Kidney tubule cell (primary cell): ENCODE data around the gene LAGE3.
A peak's percentile ranks its signal among the peaks of the same experiment; 100 is the strongest.

Source experiments
- DNase-seq: peaks from one replicate; pipeline ENCODE4 v3.0.0-alpha.2; 2018; ENCODE audit warnings: low spot score

Gene LAGE3

DNA sequence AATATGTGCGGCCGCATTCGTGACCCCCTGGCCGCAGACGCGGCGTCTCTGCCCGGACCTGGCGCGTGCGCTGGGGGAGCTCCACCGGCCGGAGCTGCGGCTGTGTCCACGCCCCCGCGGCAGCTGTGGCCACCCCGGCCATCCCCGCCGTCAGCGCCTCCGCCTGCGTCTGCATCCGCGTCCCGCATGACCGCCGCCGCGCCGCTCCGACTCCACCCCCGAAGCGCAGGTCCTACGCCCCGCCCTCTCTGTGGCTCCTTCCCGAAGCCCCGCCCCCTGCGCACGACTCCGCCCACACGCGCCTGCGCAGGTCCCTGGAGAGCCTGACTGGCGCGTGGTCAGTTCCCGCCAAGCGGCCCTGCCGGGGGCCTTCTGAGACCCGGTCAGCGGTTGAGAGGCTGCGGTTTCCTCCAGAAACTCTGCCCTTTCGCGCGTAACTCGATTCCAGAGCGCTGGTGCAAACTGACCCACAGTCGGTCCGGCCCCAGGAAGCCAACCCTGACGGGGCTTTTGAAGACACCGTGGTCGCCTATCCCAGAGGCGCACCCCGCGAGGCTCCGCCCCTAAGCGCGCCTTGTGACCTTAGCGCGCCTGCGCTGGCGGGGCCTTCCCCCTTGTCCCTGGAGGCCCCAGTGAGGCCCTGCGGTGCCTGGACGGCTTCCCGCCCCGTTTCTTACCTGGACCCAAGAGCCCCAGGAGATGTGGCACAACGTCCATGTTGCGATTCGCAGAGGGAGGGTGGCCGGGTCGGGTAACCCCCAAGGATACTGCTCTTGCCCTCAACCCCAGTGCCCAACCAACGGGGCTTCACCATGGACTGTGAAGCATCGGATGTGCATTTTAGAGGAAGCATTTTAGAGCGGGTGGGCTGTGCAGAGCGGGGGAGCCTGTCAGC is at the start of gene LAGE3:
LAGE3 (minus strand) TSS at position 554 of the 895 bp plus-strand sequence; CDS start at position 188, 366 bp downstream.
- DNase-seq, result peak; percentile 88

DNA sequence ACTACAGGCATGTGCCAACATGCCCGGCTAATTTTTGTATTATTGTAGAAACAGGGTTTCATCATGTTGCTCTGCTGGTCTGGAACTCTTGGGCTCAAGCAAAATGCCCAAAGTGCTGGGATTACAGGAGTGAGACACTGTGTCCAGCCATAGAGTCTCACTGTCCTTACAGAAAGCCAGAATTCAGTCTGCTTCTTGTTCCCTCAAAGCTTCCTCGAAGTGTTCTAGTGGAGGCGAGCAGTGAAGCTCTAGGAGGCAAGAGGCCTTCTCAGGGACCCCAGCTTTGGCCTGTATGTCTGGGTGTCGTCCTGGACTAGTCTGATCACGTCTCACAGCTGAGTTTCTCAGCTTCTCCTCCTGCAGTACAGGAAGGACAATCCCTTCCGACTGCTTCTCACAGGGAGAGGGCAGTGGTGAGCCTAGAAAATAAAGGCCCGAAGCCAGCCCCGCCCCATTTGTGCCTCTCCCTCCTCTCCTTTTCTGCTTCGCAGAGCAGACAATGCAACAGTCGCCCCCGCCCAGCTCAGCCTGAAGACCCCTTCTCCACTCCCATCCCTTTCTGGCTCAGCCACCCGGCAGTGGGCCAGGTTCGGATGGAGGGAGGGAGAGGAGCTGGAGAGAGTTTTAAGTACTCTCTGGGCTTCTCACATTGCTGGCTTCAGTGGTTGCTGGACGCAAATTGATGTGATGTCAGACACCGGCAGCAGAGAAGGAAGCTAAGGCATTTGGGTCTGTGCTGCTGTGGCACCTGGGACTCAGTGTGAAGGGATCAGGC is 48.0 kb upstream of the LAGE3 start:
- DNase-seq, result peak; percentile 76

- no peak for DNase-seq
These were observed 46.8 kb upstream of the LAGE3 start for GRCh38 chrX:154525606-154526490.

DNA sequence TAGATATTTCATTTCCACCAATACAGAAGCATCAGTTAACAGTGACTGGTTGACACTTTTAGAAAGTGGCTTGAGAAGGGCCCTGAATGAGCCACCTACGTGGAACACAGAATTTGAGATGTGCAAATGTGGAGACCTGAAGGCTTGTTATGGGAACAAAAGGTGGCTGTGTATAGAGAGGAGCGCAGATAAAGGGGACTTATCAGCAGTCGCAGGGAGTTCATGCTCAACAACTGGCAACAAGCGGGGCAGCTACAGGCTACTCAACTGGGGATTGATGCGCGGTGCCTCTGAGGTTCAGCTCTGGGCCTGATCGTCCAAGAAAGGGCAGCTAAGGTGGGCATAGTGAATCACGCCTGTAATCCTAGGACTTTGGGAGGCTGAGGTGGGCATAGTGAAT is 40.3 kb upstream of the LAGE3 start:
- DNase-seq, result no peak

GRCh38 chrX:154517101-154517781 is 38.2 kb upstream of the LAGE3 start:
- DNase-seq, result no peak

DNA sequence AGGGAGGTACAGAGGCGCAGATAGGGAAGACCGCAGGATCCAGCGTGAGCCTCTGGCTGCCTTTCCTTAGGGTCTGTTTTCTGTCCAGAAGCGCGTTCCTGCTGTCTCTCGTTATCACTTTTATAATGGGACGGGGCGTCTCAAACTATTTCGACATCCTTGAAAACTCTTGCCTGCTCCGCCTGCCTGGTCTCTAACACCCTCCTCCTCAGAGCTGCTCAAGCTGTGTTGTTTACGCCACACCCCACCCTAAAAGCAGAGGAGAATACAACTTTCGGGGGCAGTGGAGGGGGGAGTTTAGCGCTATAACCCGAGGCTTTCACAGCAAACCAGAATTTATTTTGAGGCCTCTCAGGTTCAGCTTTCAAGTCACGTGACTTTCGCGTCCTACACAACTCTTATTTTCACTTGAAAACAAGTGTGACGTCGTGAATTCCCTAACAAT is 37.6 kb upstream of the LAGE3 start:
- DNase-seq, result peak; percentile 5

DNA sequence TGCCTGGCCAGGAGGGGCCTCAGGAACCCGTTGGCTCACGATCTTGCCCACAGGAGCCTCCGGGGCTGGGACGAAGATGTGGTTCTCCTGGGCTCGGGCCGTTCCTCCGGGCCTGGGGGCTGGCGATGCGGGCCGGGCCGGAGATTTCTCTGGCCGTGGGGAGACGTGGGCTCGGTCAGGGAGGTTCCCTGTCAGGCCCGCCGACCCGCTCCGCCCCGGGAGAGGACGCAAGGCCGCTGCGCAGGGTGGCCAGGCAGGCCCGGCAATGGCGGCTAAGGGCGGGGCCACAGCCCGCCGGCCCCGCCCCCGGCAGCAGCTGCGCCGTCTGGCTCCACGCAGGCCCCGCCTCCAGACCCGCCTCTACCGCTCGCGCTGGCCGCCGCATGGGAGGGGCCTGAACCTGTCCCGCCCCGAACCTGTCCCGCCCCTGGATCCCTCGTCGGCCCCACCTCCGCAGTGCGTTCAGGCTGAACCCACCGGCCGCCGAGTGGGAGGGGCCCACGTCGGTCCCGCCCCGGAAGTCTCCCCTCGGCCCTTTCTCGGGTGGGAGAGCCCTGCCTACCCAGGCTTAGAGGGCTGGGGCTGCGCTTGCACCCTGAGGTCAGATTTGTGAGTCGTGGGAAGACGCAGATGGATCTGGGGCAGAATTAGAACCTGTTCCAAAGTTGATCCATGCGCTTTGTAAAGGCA is 37.0 kb upstream of the LAGE3 start, which contains the start of gene FAM3A:
FAM3A (minus strand) TSS at position 267 of the 690 bp plus-strand sequence. CDS start 460 bp downstream, outside the sequence.
- peak; percentile 90 for DNase-seq

DNA sequence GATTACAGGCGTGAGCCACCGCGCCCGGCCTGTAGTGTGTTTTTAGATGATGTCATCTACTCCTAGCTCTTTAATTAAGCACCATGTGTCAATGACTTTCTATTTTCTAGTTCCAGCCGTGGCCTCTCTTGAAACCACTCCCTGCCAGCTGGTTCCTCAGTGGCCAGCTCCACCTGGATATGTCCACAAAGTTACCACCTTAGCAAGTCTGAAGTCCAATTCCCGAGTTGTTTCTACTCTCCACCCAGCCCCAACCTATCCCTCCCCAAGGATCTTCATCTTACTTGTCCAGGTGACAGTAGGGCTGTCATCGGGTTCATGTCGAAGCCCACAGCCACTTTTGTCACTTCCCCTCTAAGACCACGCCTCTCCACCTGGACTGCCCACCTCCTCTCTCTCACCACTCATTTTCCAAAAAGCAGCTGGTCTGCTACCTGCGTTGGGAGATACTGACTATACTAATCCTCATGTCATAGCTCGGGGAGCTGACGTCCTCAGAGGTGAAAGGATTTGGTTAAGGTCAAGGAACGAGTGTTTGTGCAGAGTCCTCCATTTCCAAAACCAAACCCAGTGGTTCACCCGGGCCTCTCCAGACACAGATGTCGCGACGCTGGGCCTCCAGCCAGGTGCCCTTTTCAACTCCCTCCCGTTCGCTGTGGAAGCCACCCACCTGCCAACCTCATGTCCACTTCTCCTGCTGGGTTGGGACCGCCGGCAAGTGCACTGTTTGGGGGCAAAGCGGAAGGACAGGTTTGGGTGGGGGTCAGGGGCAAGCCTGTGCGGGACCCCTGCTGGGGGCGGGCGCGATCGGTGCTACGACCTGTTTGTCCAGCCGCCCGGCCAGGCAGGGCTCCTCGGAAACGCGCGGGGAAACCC is 36.2 kb upstream of the LAGE3 start:
- peak; percentile 17 for DNase-seq

GRCh38 chrX:154513716-154514115 is 34.6 kb upstream of the LAGE3 start:
- no peak for DNase-seq

DNA sequence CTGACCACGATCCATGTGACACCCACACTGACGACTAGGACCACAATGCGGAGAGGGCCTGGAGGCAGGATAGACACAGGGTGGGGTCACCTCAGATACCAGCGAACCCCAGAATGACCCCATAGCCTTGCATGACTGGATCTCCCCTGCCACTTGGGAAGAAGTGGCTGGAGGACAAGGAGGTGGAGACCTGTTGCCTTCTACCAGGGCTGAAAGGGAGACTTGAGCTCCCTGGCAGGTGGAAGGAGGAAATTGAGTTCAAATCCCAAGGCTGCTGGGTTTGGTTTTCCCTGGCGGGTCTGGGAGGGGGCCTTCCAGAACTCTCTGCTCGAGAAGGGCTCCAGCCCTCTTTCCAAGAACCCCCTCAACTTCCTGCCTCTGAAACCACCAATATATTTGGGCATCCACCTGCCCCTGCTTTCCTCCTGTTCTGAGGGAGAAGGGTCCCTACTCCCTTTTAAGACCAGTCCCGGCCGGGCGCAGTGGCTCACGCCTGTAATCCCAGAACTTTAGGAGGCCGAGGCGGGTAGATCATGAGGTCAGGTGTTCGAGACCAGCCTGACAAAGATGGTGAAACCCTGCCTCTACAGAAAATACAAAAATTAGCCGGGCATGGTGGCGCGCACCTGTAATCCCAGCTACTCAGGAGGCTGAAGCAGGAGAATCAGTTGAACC is 33.9 kb upstream of the LAGE3 start:
- DNase-seq, result no peak

- DNase-seq, result no peak
These were observed 32.7 kb upstream of the LAGE3 start for GRCh38 chrX:154511761-154512160.

DNA sequence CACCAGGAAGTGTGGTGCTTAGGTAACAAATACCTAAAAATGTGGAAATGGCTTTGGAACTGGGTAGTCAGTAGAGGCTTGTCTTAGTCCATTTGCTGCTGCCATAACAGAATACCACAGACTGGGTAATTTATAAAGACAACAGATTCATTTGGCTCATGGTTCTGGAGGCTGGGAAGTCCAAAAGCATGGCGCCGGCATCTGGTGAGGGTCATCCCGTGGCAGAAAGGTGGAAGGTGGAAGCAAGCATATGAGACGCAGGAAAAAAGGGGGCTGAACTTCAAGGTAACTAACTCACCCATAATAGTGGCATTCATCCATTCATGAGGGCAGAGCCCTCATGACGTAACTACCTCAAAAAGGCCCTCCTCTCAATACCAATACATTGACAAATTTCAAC is 30.4 kb upstream of the LAGE3 start:
- no peak for DNase-seq

DNA sequence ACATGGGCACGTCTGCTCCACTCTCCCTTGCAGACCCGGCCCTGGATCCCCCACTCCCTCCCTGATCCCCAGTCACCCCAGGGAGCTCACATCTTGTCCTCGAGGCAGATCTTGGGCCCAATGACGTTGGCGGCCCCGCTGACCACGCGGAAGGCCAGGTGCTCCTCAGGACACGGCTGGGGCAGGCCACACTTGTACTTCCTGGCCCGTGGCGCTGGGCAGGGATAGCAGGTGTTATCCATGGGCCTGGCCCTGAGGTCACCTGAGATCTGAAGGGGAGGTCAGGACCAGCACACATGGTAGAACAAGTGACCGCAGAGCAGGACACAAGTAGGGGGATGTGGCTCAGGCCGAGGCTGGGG is 29.3 kb upstream of the LAGE3 start:
- no peak for DNase-seq

GRCh38 chrX:154507673-154508383 is 28.7 kb upstream of the LAGE3 start:
- DNase-seq, result no peak

DNA sequence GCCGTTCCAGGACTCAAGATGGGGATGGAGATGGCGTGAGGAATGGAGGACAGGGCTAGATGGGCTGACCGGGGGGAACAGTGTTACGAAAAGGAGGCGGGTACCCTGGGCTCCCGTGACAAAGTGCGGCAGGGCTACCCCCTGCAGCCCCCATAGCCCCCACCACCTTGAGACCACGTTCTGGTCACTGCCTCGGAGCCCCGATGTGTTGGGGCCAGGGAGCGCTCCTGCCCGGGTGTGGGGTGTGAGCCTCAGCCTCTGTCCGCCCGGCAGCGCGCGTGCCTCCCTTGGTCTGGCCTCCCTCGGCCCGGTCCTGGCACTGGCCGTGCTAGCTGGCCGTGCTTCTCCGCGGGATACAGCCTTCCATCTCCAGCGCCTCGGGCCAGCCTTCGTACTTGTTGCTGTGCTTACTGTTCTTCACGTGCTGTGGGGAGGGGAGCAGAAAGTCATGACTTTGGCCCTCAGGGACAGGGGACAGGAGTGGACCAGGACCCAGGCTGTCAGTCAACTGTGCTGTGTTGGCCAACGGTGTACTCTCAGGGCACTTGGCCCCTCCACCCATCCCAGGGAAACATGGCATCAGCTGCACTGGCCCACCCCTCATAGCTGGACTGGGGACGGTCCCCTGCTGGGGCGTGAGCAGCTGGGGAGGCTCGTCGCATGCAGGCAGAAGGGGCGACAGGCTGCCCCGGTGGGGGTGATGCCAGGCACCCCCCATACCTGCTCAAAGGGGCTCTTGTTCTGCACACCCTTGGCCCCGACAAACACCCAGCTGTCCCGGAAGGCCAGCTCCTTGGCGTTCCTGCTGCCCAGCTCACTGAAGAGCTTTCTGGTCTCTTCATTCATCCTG is 27.6 kb upstream of the LAGE3 start:
- DNase-seq, result no peak

- peak; percentile 42 for DNase-seq
These were observed 26.7 kb upstream of the LAGE3 start for GRCh38 chrX:154505734-154506133.

- no peak for DNase-seq
These were observed 23.9 kb upstream of the LAGE3 start for GRCh38 chrX:154502989-154503388.

- DNase-seq, result no peak
These were observed 23.0 kb upstream of the LAGE3 start for GRCh38 chrX:154502098-154502497.
